ENCODE data around the gene ABI1.

The ABI1 gene

DNA sequence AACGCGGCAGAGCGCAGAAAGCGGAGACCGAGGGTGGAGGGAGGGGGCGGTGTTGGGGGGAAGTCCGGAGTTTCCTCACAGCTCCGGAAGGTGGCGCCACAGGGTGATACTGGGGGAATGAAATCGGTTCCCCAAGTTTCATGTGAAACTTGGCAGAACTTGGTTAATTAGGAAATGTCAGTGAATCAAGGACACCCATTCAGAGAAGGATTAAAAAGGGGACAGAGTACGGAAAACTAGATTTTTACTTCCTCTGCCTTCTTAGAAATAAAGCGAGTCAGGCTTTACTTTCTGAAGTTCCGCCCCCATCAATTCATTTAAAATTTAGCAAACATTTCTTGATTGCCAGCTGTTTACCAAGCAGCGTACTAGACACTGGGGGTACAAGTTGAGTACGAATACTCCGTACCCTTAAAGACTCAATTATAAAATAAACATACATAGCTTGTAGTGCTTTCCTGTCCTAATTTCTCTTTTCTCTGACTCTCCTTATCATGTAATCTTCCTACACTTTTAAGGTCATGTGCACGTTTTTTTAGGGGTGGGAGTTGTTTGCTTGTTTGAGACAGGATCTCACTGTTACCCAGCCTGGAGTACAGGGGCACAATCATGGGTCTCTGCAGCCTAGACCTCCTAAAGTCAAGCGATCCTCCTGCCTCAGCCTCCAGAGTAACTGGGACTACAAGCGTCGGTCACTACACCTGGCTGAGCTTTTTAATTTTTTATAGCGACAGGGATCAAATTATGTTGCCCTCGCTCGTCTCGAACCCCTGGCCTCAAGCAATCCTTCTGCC is 644 bp upstream of the ABI1 start:
- TF ChIP-seq, protein P1, sequence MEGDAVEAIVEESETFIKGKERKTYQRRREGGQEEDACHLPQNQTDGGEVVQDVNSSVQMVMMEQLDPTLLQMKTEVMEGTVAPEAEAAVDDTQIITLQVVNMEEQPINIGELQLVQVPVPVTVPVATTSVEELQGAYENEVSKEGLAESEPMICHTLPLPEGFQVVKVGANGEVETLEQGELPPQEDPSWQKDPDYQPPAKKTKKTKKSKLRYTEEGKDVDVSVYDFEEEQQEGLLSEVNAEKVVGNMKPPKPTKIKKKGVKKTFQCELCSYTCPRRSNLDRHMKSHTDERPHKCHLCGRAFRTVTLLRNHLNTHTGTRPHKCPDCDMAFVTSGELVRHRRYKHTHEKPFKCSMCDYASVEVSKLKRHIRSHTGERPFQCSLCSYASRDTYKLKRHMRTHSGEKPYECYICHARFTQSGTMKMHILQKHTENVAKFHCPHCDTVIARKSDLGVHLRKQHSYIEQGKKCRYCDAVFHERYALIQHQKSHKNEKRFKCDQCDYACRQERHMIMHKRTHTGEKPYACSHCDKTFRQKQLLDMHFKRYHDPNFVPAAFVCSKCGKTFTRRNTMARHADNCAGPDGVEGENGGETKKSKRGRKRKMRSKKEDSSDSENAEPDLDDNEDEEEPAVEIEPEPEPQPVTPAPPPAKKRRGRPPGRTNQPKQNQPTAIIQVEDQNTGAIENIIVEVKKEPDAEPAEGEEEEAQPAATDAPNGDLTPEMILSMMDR (IDR thresholded peaks at IDR 0.05; ENCODE audit: low read length) = peak; percentile 60
- TF ChIP-seq EZH2 (IDR thresholded peaks at IDR 0.05; ENCODE audit: borderline replicate concordance, low read length) = no peak
- Histone ChIP-seq H3K4me3 (ENCODE audit: low read depth, low read length, poor library complexity, severe bottlenecking) (peak overlapping the region; percentile 38), H3K79me2 (ENCODE audit: insufficient read depth, low read length) (peaks cover 39% of the 10 kb centered on the region), H3F3A (ENCODE audit: insufficient read depth, low read length) (0 out of 2 replicates have a peak, but pooled peaks cover 4% of the 10 kb centered on the region), H3K9ac (ENCODE audit: low read length) (peak overlapping the region; percentile 53), H3K4me1 (ENCODE audit: insufficient read depth, low read length, severe bottlenecking) (peaks cover 28% of the 10 kb centered on the region), H3K4me2 (ENCODE audit: low read length) (peak overlapping the region; percentile 63), H3K36me3 (ENCODE audit: insufficient read depth, low read length) (no peaks in the 10 kb centered on the region; the same call in 1 of the 2 replicates), H4K20me1 (ENCODE audit: insufficient read depth, low read length) (no peaks in the 10 kb centered on the region), H3K27me3 (ENCODE audit: insufficient read depth, low read length) (no peaks in the 10 kb centered on the region), H3K27ac (ENCODE audit: low read depth, low read length, poor library complexity, severe bottlenecking) (no peak overlapping the region), H2AFZ (ENCODE audit: low read length) (peak overlapping the region; percentile 93), H3K9me3 (ENCODE audit: low read length) (no peaks in the 10 kb centered on the region), H3K9me2 (ENCODE audit: low read depth, low read length) (no peaks in the 10 kb centered on the region)

DNA sequence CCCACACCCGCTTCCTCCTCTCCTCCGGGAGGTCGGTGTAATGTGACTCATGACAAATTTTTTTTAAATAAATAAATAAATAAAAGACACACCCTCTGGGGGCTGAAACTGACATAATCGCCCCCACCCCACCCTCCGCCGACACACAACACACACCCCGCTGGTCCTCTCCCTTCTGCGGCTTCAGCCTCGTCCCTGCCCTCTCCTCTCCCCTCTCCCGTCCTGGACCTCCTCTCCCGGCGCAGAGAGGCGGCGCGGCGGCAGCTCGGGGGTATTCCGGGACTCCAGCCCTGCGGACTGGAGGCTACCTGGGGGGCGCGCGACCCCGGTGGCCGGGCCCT is 686 bp downstream of the ABI1 start:
- Histone ChIP-seq H3K9ac (ENCODE audit: low read length) (peak overlapping the region; percentile 90), H4K20me1 (ENCODE audit: insufficient read depth, low read length) (no peaks in the 10 kb centered on the region), H3K79me2 (ENCODE audit: insufficient read depth, low read length) (peaks cover 52% of the 10 kb centered on the region), H3K4me1 (ENCODE audit: insufficient read depth, low read length, severe bottlenecking) (peaks cover 40% of the 10 kb centered on the region), H3K9me3 (ENCODE audit: low read length) (no peaks in the 10 kb centered on the region), H3K27me3 (ENCODE audit: insufficient read depth, low read length) (no peaks in the 10 kb centered on the region), H3K4me3 (ENCODE audit: low read depth, low read length, poor library complexity, severe bottlenecking) (peak overlapping the region; percentile 83), H3K4me2 (ENCODE audit: low read length) (peak overlapping the region; percentile 81), H3F3A (ENCODE audit: insufficient read depth, low read length) (0 out of 2 replicates have a peak, but pooled peaks cover 4% of the 10 kb centered on the region), H3K36me3 (ENCODE audit: insufficient read depth, low read length) (peaks cover 5% of the 10 kb centered on the region; the same call in 1 of the 2 replicates), H3K9me2 (ENCODE audit: low read depth, low read length) (no peaks in the 10 kb centered on the region), H3K27ac (ENCODE audit: low read depth, low read length, poor library complexity, severe bottlenecking) (peak overlapping the region; percentile 88), H2AFZ (ENCODE audit: low read length) (no peak overlapping the region)
- TF ChIP-seq EZH2 (IDR thresholded peaks at IDR 0.05; ENCODE audit: borderline replicate concordance, low read length) = no peak
- TF ChIP-seq, protein P1 (IDR thresholded peaks at IDR 0.05; ENCODE audit: low read length) = no peak

DNA sequence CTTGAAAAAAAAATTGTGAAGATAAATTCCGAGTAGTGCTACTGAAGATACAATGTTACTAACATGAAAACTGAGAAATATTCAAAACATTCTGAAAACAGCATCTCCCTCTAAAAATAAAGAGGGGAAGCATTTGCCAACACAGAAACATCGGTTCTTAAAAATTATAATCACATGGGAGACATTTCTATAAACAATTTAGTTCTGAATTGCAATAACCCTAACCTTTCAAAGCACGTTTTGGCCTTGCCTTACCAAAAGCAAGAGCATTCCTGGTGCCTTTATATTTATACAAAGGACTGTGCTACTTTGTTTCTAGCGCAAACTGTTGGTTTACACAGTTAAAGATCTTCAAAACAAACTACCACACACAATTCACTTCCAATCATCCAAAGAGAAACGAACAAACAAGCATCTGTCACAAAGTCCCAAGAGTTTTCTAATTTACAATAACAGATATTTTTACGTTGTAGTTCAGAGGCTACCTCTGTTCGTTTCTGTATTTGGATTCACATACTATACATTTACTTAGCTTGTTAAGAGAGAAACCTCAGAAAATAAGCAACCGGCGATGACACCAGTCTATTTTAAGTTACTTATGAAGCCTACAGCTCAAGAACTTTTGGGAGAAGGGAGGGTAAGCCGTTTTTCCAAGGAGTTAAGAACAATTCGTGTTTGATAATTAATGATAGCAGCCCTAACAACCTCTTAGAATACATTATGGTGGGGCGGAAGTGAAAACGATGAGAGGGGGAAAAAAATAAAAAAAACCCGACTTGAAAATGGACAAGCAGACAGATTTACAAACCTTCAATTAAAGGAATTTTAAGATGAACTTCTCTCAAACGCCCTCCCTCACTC is 1.3 kb downstream of the ABI1 start:
- TF ChIP-seq, protein P1 (IDR thresholded peaks at IDR 0.05; ENCODE audit: low read length) = no peak
- no peak for TF ChIP-seq EZH2 (IDR thresholded peaks at IDR 0.05; ENCODE audit: borderline replicate concordance, low read length)

More for the DNA sequence above, 1.3 kb downstream of the ABI1 start:
- Histone ChIP-seq H3K9ac (ENCODE audit: low read length) (peak overlapping the region; percentile 90), H3K4me3 (ENCODE audit: low read depth, low read length, poor library complexity, severe bottlenecking) (peak overlapping the region; percentile 83), H3K9me2 (ENCODE audit: low read depth, low read length) (no peaks in the 10 kb centered on the region), H3K4me2 (ENCODE audit: low read length) (peak overlapping the region; percentile 81), H3K36me3 (ENCODE audit: insufficient read depth, low read length) (peaks cover 11% of the 10 kb centered on the region), H3K27me3 (ENCODE audit: insufficient read depth, low read length) (no peaks in the 10 kb centered on the region), H3K79me2 (ENCODE audit: insufficient read depth, low read length) (peaks cover 58% of the 10 kb centered on the region), H3K27ac (ENCODE audit: low read depth, low read length, poor library complexity, severe bottlenecking) (peak overlapping the region; percentile 88), H4K20me1 (ENCODE audit: insufficient read depth, low read length) (no peaks in the 10 kb centered on the region), H3F3A (ENCODE audit: insufficient read depth, low read length) (0 out of 2 replicates have a peak, but pooled peaks cover 4% of the 10 kb centered on the region), H2AFZ (ENCODE audit: low read length) (no peak overlapping the region), H3K4me1 (ENCODE audit: insufficient read depth, low read length, severe bottlenecking) (peaks cover 44% of the 10 kb centered on the region), H3K9me3 (ENCODE audit: low read length) (0 out of 2 replicates have a peak, but pooled peaks cover 2% of the 10 kb centered on the region)
